NCI-H69 (cell line): Measurements from ENCODE around the gene CAPN15.

Experiments
- DNase-seq: peaks from one replicate; lab custom pipeline; 2025; lab: John Stamatoyannopoulos, UW

The CAPN15 gene

DNA sequence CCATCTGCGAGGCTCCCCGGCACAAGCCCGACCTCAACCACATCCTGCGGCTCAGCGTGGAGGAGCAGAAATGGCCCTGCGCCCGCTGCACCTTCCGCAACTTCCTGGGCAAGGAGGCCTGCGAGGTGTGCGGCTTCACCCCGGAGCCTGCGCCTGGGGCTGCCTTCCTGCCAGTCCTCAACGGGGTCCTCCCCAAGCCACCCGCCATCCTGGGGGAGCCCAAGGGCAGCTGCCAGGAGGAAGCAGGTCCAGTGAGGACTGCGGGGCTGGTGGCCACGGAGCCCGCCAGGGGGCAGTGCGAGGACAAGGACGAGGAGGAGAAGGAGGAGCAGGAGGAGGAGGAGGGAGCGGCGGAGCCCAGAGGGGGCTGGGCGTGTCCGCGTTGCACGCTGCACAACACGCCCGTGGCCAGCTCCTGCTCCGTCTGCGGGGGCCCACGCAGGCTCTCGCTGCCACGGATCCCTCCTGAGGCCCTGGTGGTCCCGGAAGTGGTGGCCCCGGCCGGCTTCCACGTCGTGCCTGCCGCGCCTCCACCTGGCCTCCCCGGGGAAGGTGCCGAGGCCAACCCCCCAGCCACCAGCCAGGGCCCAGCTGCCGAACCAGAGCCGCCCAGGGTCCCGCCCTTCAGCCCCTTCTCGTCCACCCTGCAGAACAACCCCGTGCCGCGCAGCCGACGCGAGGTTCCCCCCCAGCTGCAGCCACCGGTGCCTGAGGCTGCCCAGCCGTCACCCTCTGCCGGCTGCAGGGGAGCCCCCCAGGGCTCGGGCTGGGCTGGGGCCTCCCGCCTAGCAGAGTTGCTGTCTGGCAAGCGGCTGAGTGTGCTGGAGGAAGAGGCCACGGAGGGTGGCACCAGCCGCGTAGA, 19.6 kb downstream of the CAPN15 start:
- DNase-seq, result no peak

GRCh38 chr16:548586-548985, 21.1 kb downstream of the CAPN15 start:
- DNase-seq, result no peak

DNA sequence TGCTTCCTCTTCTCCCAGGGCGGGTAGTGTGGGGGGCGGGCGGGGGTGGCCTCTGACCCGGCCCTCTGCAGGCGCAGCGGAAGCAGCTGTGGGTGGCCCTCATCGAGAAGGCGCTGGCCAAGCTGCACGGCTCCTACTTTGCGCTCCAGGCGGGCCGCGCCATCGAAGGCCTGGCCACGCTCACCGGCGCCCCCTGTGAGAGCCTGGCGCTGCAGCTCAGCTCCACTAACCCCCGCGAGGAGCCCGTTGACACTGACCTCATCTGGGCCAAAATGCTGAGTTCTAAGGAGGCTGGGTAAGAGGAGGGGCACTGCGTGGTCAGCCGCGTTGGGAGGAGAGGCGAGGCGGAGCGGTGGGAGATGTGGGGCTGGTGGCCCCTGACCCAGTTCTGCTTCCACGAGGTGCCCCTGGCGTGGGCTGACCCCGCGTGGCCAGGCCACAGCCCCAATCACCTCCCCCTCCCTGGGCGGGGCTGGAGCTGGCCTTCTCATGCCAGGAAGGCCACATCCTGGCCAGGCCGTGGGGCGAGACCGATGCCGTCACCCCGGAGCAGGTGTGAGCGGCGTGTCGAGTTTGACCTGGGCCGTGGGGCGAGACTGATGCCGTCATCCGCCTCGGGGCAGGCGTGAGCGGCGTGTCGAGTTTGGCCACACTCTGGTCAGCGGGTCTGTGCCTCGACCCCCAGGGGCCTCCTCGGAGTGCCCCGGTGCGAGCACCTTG, 22.2 kb downstream of the CAPN15 start:
- DNase-seq, result no peak

DNA sequence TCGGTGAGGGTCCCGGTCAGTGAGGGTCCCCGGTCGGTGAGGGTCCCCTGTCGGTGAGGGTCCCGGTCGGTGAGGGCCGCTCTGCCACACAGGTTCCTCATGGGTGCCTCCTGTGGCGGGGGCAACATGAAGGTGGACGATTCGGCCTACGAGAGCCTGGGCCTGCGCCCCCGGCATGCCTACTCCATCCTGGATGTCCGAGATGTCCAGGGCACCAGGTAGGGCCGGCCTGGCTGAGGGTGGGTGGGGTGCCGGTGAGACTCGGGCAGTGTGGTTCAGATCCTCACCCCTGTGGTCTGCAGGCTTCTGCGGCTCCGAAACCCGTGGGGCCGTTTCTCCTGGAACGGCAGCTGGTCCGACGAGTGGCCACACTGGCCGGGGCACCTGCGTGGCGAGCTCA, 23.7 kb downstream of the CAPN15 start:
- no peak for DNase-seq

- DNase-seq, result no peak
Measured at GRCh38 chr16:552171-552570, 24.7 kb downstream of the CAPN15 start.

DNA sequence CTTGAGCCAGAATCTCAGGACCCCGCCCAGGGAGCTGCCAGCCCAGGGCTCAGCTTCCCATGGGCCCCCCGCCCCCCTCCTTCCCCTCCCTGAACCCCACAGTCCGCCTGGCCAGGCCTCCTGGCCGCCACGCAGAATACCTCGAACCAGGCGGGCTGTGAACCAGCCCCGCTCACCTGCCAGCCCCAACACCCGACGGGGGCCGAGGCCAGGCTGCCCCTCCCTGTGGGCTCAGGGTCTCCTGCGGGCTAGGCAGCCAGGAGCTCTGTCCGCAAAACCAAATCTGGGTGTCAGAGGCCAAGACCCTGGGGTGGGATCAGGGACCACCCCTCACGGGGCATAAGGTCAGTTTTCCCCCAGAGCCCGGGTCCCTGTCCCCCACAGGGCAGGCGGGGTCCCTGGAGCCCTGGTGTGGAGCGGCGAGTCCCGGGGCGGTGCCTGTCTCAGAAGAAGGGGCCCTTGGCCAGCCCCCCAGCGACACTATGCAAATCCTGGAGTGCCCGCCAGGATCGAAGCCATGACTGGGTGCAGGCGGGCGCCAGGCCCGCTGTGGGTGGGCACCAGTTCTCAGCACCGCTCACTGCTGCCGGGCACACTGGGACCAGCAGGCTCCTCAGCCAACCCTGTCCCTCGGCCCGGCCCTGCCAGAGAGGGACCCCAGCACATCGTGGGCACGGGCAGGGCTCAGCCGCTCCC, 26.2 kb downstream of the CAPN15 start:
- DNase-seq, result no peak

DNA sequence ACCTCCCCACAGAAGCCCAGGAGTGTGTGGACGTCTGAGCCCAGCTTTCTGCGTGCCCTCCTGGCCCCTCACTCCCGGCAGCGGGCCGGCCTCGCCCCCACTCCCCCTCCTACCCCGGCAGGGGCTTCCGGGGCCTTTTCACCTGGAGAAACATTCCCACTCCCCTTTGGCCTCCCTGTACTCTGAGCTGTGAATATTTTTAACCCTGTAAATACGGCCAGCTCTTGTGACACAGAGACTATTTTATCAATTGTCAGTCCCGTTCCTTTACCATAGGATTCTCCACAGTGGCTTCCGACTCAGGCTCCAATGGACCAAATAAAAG, 26.7 kb downstream of the CAPN15 start:
- no peak for DNase-seq

GRCh38 chr16:554640-555365, 27.3 kb downstream of the CAPN15 start:
- no peak for DNase-seq

DNA sequence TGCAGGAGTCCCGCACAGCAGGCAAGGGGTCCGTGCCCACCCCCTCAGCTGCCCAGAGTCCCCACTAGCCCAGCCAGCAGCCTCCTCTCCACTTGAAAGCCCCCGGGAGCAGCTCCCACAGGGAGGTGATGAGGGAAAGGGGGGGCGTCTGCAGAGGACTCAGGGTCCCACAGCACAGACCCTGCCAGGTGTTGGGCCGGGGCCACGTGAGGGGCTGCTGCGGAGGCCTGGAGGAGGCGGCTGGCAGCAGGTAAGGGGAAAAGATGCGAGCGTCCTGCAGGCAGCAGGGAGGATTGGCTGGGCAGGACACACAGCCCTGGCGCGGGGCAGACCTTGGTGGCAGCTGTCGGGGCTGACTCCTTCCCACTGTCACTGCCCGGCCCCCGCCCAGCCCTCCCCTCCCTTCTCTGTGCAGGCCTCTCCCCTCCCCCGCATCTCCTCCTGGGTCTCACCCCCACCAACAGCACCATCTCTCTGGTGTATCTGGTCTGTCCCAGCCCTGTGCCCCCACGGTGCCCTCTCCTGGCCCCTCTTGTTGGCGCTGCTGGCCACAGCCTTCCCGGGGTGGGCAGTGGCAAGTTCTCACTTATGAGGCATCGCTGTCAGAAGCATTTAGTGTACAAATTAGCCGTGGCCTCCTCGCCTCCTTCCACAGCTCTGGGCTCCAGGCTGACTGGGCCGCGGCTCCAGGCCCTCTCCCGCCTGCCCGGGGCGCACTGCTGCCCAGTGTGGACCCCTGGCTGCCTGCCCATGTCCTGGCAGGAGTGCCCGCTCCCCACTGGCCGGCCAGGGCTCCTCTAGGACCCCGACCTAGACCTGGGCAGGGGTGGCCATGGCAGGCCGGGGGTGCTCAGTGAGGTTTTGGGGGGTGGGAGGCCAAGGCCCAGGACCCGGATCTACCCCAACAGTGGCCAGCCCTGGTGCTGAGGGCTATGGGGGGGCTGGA, 28.3 kb downstream of the CAPN15 start:
- no peak for DNase-seq

DNA sequence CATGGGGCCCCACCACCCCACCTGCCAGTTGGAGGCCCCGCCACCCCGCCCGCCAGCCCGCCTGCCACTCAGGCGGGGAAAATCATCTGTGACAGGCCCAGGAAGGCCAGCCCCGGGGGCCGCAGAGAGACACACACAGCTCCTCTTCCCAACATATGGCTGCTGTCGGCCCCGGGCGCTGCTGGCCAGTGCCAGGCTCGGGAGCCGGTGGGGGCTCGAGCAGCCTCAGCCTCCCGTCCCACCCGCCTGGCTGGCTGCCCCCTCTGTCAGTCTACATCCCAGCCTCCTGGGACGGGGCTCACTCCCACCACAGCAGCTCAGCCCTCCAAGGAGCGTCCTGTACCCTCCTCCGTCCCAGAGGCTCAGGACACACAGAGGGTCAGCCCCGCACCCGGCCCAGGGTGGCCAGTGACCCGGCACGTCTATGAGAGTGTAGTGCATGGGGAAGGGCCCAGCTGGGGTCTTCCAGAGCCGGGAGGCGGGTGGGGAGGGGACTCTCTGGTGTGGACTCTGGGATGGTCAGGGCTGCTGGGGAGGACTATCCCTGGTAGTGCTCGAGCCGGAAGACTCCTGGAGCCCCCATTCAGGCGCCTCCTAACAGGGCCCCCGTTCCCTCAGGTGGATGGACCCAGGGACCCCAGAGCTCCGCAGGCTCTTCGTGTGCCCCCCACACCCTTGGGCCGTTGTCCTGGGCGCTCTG, 29.1 kb downstream of the CAPN15 start:
- DNase-seq, result no peak

DNA sequence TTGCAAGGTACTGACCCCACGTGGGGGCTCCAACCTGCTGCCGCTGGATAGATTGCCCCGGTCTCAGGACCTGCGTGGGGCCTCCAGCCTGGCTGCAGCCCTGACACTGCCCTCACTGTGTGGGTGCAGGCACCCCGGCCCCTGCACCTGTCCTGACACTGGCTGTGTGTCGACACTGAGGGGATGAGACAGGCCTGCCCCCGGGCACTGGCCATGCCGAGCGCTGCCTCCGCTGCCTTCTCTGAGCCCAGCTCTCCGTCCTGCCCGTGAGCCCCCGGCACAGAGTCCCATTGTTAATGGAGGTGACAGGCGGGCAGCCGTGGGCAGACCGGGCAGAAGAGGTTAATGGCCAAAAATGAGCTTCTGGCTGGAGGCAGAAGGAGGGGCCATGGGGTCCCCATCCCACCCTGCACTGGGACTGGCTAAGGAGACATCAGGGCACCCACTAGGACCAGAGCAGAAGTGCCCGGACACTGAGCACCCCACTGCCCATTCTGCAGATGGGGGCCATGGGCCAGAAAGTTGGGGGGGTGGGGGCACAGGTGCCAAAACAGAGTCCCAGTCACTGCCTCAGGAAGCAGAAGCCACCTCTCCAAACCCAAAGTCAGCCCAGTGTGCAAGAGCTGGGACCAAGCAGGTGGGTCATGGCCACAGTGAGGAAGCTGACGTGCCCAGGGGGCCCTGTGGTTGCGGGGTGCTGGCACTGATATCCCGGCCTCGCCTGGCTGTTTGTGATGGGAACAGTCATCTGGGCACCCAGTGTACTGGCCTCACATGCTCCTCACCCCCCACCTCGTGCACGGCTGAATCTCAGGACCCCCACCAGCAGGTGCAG, 30.2 kb downstream of the CAPN15 start:
- no peak for DNase-seq

GRCh38 chr16:558298-559020, 30.9 kb downstream of the CAPN15 start:
- no peak for DNase-seq

DNA sequence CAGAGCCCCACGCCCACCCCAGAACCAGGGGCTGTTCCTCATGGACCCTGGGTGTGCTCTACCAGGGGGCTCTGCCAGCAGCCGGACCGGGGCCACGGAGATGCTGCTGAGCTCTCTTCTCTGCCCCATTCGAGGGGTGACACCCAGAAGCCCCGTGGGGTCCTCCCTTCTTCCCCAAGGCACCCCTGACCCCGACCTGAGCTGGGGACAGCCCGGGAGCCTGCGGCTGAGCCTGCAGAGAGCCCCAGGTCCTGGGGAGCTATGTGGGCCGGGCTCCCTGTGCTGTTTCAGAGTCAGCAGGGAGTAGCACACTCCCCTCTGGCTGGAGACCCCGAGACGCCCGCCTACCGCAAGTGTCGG, 31.5 kb downstream of the CAPN15 start:
- DNase-seq, result no peak

GRCh38 chr16:559411-560203, 32.1 kb downstream of the CAPN15 start:
- DNase-seq, result peak; percentile 26

DNA sequence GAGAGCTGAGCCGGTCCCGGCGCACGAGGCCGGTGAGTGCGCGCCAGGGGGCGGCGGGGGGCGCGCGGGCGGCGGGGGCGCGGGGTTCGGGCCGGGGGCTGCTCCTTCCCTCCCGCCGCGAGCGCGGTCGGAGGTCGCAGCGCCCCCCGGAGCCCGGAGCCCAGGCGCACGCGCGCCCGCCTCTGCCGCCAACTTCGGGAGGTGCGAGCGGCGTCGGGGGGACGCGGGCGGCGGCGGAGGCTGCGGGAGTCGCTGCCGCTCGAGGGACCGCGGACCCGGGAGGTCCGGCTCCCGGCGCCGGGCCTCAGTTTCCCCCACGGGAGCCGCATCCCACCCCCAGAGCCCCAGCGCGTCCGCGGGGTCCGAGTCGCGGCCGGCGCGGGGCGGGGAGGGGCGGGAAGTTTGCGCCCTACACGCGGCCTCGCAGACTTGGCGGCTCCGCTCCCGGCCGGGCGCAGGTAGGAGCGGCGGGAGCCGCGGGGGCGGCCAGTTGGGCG, 32.7 kb downstream of the CAPN15 start, which contains the start of gene PRR35:
TSS of gene PRR35 (plus strand) at position 191 of the 497 bp plus-strand sequence. CDS start 2,901 bp downstream, outside the sequence.
- peak; percentile 46 for DNase-seq

- DNase-seq, result peak; percentile 30
Measured at GRCh38 chr16:560701-561412, 33.3 kb downstream of the CAPN15 start.

DNA sequence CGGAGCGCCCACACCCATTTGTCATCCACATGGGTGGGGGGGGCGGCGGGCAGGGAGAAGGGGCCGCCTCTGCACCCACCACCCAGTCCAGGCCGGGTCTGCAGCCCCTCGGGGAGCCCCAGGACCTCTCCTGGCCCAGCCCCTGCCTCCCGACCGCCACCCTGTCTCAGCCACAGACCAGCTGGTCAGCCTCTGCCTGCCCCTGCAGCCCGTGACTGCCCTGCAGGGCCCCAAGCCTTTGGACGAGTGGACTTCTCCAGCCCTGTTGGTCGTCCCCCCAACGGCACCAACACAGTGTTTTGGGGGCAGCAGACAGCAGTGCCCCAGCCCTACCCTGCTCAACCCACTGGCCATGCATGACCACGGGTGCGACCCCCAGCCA, 33.9 kb downstream of the CAPN15 start:
- DNase-seq, result no peak
